Measurements from ENCODE around the gene DLGAP3.

Gene DLGAP3

DNA sequence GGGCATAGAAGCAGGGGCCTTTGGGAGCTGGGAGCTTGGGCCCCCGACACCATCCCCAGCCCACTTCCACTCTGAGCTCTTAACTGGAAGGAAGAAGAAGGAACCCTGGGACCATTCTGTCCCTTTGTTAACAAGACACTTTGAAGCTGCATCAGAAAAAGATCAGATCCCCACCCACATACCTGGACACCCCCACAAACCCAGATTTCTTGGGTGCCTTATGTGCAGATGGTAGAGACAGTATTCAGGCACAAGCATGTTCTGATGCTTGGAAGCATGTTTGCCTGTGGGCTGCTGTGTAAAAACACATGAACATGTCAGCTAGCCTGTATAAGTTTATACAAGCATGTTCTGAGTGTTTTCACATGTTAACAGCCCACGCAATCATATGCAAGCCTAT lies 3.7 kb downstream of the DLGAP3 start:
- no peak for DNase-seq (ENCODE audit: low spot score in 2 of 2)
- Histone ChIP-seq H3K4me3 (no peak overlapping the region), H3K36me3 (replicated peaks) (no peaks in the 10 kb centered on the region), H3K9me3 (no peaks in the 10 kb centered on the region), H3K4me1 (no peaks in the 10 kb centered on the region; the same call in 1 of the 2 replicates), H3K27me3 (ENCODE audit: low read depth) (peaks cover 19% of the 10 kb centered on the region)
- in situ Hi-C loops (cut with MboI; ENCODE audit: low sequenced_read_pairs): no loop called here

- in situ Hi-C loops (cut with MboI; ENCODE audit: low sequenced_read_pairs): no loop called here
- Histone ChIP-seq H3K9me3 (no peaks in the 10 kb centered on the region), H3K4me1 (no peaks in the 10 kb centered on the region; the same call in 1 of the 2 replicates), H3K27me3 (ENCODE audit: low read depth) (peaks cover 15% of the 10 kb centered on the region), H3K4me3 (no peak overlapping the region), H3K36me3 (replicated peaks) (no peaks in the 10 kb centered on the region)
- DNase-seq (ENCODE audit: low spot score in 2 of 2): peak; percentile 27 to 89
Measured at GRCh38 chr1:34924759-34925555, 4.5 kb downstream of the DLGAP3 start.

DNA sequence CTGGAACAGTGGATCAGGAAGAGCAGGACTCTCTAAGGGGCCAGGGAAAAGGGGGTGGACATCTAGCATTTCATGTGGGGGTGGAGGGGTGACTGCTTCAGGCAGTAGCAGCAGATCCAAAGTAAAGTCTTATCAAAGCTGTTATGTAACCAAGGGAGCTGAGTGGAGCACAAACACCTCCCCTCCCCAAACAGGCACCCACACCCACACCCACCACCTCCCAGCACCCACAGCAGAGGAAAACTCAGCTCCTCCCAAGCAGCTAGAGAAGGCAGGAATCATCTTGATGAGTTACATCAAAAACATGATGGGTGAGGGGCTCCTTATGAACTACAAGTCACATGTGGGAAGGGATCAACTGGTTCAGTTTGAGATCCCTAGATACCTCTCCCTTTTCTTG lies 6.0 kb downstream of the DLGAP3 start:
- Histone ChIP-seq H3K27me3 (ENCODE audit: low read depth) (peaks cover 10% of the 10 kb centered on the region), H3K36me3 (replicated peaks) (no peaks in the 10 kb centered on the region), H3K4me1 (no peaks in the 10 kb centered on the region), H3K9me3 (no peaks in the 10 kb centered on the region), H3K4me3 (no peak overlapping the region)
- in situ Hi-C loops (cut with MboI; ENCODE audit: low sequenced_read_pairs): no loop called here
- DNase-seq (ENCODE audit: low spot score in 2 of 2): no peak

GRCh38 chr1:34918977-34919561 lies 10.4 kb downstream of the DLGAP3 start:
- Histone ChIP-seq H3K4me3 (no peak overlapping the region), H3K9me3 (no peaks in the 10 kb centered on the region), H3K36me3 (replicated peaks) (no peaks in the 10 kb centered on the region), H3K4me1 (no peaks in the 10 kb centered on the region), H3K27me3 (ENCODE audit: low read depth) (peaks cover 4% of the 10 kb centered on the region)
- in situ Hi-C loops (cut with MboI; ENCODE audit: low sequenced_read_pairs): no loop called here
- no peak for DNase-seq (ENCODE audit: low spot score in 2 of 2)

DNA sequence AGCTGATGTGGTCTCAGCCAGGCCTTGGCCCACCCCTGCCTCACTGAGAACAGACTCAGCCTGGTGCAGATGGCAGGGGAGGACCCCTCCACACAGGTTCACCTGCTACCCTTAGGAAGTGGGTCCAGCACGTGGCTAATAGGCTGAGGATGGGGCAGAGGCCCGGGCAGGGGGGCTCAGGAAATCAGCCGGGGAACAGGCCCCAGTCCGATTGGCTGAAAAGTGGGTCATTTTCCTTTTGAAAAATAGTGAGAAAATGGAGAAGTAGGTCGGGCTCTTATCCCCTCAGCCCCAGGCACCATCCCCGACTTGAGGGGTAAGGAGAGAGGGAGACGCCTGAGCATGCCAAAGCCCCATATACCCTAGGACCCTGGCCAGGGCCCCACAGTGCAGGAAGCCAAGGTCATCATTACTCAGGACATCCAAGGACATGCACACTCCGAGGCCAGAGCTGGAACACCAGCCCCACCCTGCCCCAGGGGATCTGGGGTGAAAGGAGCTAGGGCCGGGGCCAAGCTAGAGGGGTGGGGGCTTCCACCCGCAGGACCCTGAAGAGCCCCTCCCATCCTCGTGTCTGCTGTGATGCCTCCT lies 11.0 kb downstream of the DLGAP3 start:
- no peaks in the 10 kb centered on the region for H3K9me3 ChIP-seq
- H3K4me1 ChIP-seq: no peaks in the 10 kb centered on the region
- H3K36me3 ChIP-seq (replicated peaks): no peaks in the 10 kb centered on the region
- H3K4me3 ChIP-seq: no peak overlapping the region
- no peaks in the 10 kb centered on the region for H3K27me3 ChIP-seq (ENCODE audit: low read depth)
- DNase-seq (ENCODE audit: low spot score in 2 of 2): no peak
- in situ Hi-C loops (cut with MboI; ENCODE audit: low sequenced_read_pairs): no loop called here

- in situ Hi-C loops (cut with MboI; ENCODE audit: low sequenced_read_pairs): no loop called here
Measured at GRCh38 chr1:34917017-34917416, 12.4 kb downstream of the DLGAP3 start.

GRCh38 chr1:34916104-34916503 lies 13.3 kb downstream of the DLGAP3 start:
- in situ Hi-C loops (cut with MboI; ENCODE audit: low sequenced_read_pairs): no loop called here
- H3K27me3 ChIP-seq (ENCODE audit: low read depth): no peaks in the 10 kb centered on the region
- no peak for DNase-seq (ENCODE audit: low spot score in 2 of 2)
- no peaks in the 10 kb centered on the region for H3K9me3 ChIP-seq
- no peaks in the 10 kb centered on the region for H3K4me1 ChIP-seq
- H3K4me3 ChIP-seq: no peak overlapping the region
- H3K36me3 ChIP-seq (replicated peaks): no peaks in the 10 kb centered on the region

More at GRCh38 chr1:34917017-34917416, 12.4 kb downstream of the DLGAP3 start:
- Histone ChIP-seq H3K36me3 (replicated peaks) (no peaks in the 10 kb centered on the region), H3K4me3 (no peak overlapping the region), H3K27me3 (ENCODE audit: low read depth) (no peaks in the 10 kb centered on the region), H3K4me1 (no peaks in the 10 kb centered on the region), H3K9me3 (no peaks in the 10 kb centered on the region)
- no peak for DNase-seq (ENCODE audit: low spot score in 2 of 2)

- no peaks in the 10 kb centered on the region for H3K4me1 ChIP-seq
- DNase-seq (ENCODE audit: low spot score in 2 of 2): no peak
- no peaks in the 10 kb centered on the region for H3K27me3 ChIP-seq (ENCODE audit: low read depth)
- no peaks in the 10 kb centered on the region for H3K36me3 ChIP-seq (replicated peaks)
- no peaks in the 10 kb centered on the region for H3K9me3 ChIP-seq
- in situ Hi-C loops (cut with MboI; ENCODE audit: low sequenced_read_pairs): no loop called here
- no peak overlapping the region for H3K4me3 ChIP-seq
Measured at GRCh38 chr1:34915521-34915920, 13.9 kb downstream of the DLGAP3 start.

- no peak overlapping the region for H3K4me3 ChIP-seq
- no peak for DNase-seq (ENCODE audit: low spot score in 2 of 2)
- no peaks in the 10 kb centered on the region for H3K4me1 ChIP-seq
- H3K27me3 ChIP-seq (ENCODE audit: low read depth): no peaks in the 10 kb centered on the region
- in situ Hi-C loops (cut with MboI; ENCODE audit: low sequenced_read_pairs): no loop called here
- H3K36me3 ChIP-seq (replicated peaks): no peaks in the 10 kb centered on the region
- H3K9me3 ChIP-seq: no peaks in the 10 kb centered on the region
Measured at GRCh38 chr1:34914958-34915357, 14.5 kb downstream of the DLGAP3 start.

GRCh38 chr1:34911465-34911864 lies 18.0 kb downstream of the DLGAP3 start:
- Histone ChIP-seq H3K36me3 (replicated peaks) (no peaks in the 10 kb centered on the region), H3K9me3 (no peaks in the 10 kb centered on the region), H3K4me1 (no peaks in the 10 kb centered on the region), H3K27me3 (ENCODE audit: low read depth) (no peaks in the 10 kb centered on the region), H3K4me3 (no peak overlapping the region)
- DNase-seq (ENCODE audit: low spot score in 2 of 2): no peak
- in situ Hi-C loops (cut with MboI; ENCODE audit: low sequenced_read_pairs): no loop called here

DNA sequence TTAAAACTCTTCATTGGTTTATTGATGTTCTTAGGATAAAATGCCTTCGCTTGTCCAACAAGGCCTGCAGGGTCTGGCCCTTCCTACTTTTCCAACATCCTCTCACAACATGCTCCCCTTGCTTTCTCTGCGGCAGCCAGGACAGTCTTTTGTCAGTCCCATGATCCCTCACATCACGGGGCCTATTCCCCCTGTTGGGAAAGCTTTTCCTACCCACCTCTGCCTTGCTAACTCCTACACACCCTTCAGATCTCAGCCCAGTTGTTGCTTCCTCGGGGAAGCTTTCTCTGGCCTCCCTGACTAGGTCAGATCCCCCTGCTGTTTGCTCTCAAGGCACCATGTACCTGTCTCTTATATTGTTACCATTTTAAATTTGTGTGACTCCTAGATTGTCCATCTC lies 19.0 kb downstream of the DLGAP3 start:
- H3K27me3 ChIP-seq (ENCODE audit: low read depth): no peaks in the 10 kb centered on the region
- no peak for DNase-seq (ENCODE audit: low spot score in 2 of 2)
- no peaks in the 10 kb centered on the region for H3K9me3 ChIP-seq
- in situ Hi-C loops (cut with MboI; ENCODE audit: low sequenced_read_pairs): no loop called here
- H3K4me1 ChIP-seq: no peaks in the 10 kb centered on the region
- no peak overlapping the region for H3K4me3 ChIP-seq
- H3K36me3 ChIP-seq (replicated peaks): no peaks in the 10 kb centered on the region

- Histone ChIP-seq H3K9me3 (no peaks in the 10 kb centered on the region), H3K4me1 (no peaks in the 10 kb centered on the region), H3K4me3 (no peak overlapping the region), H3K27me3 (ENCODE audit: low read depth) (no peaks in the 10 kb centered on the region), H3K36me3 (replicated peaks) (no peaks in the 10 kb centered on the region)
- DNase-seq (ENCODE audit: low spot score in 2 of 2): no peak
- in situ Hi-C loops (cut with MboI; ENCODE audit: low sequenced_read_pairs): no loop called here
Measured at GRCh38 chr1:34908369-34908768, 21.1 kb downstream of the DLGAP3 start.

- H3K36me3 ChIP-seq (replicated peaks): no peaks in the 10 kb centered on the region
- H3K4me1 ChIP-seq: no peaks in the 10 kb centered on the region
- no peak overlapping the region for H3K4me3 ChIP-seq
- in situ Hi-C loops (cut with MboI; ENCODE audit: low sequenced_read_pairs): no loop called here
- no peaks in the 10 kb centered on the region for H3K9me3 ChIP-seq
- DNase-seq (ENCODE audit: low spot score in 2 of 2): no peak
- no peaks in the 10 kb centered on the region for H3K27me3 ChIP-seq (ENCODE audit: low read depth)
Measured at GRCh38 chr1:34907487-34908090, 21.9 kb downstream of the DLGAP3 start.

DNA sequence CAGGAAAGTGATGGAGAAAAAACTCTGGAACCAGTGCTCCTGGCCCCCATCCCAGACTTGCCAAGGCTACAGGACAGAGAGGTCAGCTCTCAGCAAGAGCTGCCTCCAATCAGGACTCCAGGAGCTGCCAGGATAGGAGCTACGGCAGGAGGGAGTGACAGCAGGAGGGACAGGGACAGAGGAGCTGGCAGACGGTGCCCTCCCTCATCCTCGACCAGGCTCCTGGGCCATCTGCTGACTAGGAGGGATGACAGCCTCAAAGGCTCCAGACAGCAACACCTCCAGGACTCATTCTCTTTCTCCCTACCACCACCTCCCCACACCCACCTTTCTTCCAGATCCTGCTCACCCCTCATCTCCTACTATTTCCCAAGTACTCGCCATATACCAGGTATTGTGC lies 22.7 kb downstream of the DLGAP3 start:
- no peak for DNase-seq (ENCODE audit: low spot score in 2 of 2)
- peaks cover 4% of the 10 kb centered on the region for H3K27me3 ChIP-seq (ENCODE audit: low read depth)
- H3K4me3 ChIP-seq: no peak overlapping the region
- no peaks in the 10 kb centered on the region for H3K4me1 ChIP-seq
- H3K36me3 ChIP-seq (replicated peaks): no peaks in the 10 kb centered on the region
- in situ Hi-C loops (cut with MboI; ENCODE audit: low sequenced_read_pairs): no loop called here
- no peaks in the 10 kb centered on the region for H3K9me3 ChIP-seq
